ENCODE data around the gene APBB2.

GRCh38 chr4:40924096-40924792 is 290.1 kb downstream of the APBB2 start:
- TF ChIP-seq RARB (CRISPR knock-in tag; IDR thresholded peaks at IDR 0.05) (no peak), ARNTL (CRISPR knock-in tag; IDR thresholded peaks at IDR 0.05; ENCODE audit: borderline replicate concordance, low read depth) (no peak), ZNF565 (CRISPR knock-in tag; conservative IDR thresholded peaks at IDR 0.05; ENCODE audit: low read depth) (no peak), ZFP3 (CRISPR knock-in tag; IDR thresholded peaks at IDR 0.05) (no peak), PATZ1 (CRISPR knock-in tag; IDR thresholded peaks at IDR 0.05; ENCODE audit: borderline replicate concordance) (no peak), GLIS3 (CRISPR knock-in tag; IDR thresholded peaks at IDR 0.05) (no peak), ESRRG (CRISPR knock-in tag; IDR thresholded peaks at IDR 0.05) (no peak), ZFP30 (CRISPR knock-in tag; IDR thresholded peaks at IDR 0.05) (no peak), SNAI2 (CRISPR knock-in tag; IDR thresholded peaks at IDR 0.05) (no peak)
- TF ChIP-seq, protein P1, sequence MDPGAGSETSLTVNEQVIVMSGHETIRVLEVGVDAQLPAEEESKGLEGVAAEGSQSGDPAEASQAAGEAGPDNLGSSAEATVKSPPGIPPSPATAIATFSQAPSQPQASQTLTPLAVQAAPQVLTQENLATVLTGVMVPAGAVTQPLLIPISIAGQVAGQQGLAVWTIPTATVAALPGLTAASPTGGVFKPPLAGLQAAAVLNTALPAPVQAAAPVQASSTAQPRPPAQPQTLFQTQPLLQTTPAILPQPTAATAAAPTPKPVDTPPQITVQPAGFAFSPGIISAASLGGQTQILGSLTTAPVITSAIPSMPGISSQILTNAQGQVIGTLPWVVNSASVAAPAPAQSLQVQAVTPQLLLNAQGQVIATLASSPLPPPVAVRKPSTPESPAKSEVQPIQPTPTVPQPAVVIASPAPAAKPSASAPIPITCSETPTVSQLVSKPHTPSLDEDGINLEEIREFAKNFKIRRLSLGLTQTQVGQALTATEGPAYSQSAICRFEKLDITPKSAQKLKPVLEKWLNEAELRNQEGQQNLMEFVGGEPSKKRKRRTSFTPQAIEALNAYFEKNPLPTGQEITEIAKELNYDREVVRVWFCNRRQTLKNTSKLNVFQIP (CRISPR knock-in tag; IDR thresholded peaks at IDR 0.05; ENCODE audit: borderline replicate concordance, low read depth), result no peak

All from SK-N-SH treated with all-trans-retinoic acid at 6 μM for 48 hours (cell line).